Smooth muscle cell (in vitro differentiated cells): Measurements from ENCODE around the gene HPF1. TPM values are rescaled to one million over a fixed set of nuclear protein-coding genes. Genes with fewer than 3 reads are reported as not detected.

ENCODE experiments used
- polyA plus RNA-seq: library from polyadenylated mRNA; unstranded; fragments of >200 nt; fragmentation: Nextera tagmentation; extraction: Ambion mirVana; gene quantifications from 2 replicates; pipeline ENCODE4 v1.2.1, GENCODE V29; 2016
- total RNA-seq: library from RNA; depleted of rRNA; stranded (reverse); fragments of >200 nt; gene quantifications from 2 replicates; pipeline ENCODE4 v1.2.3, GENCODE V29; 2014

HPF1 gene
- total and polyA plus RNA-seq, 2 experiments from 2014 or later = 34.1 to 53.9 TPM

Other genes starting within 250 kb of the HPF1 start
- 11.8 and 16.5 TPM in 2 replicates for gene NEK1, start 145.4 kb downstream of the HPF1 start, total RNA-seq
- 9.4 and 10.5 TPM in 2 replicates for gene NEK1, start 145.4 kb downstream of the HPF1 start, polyA plus RNA-seq
- gene CLCN3, start 137.4 kb downstream of the HPF1 start, total RNA-seq = 40.5 and 41.2 TPM in 2 replicates
- gene CLCN3, start 137.4 kb downstream of the HPF1 start, polyA plus RNA-seq = 13.7 and 15.1 TPM in 2 replicates